A673 (cell line): ENCODE measurements around the gene TECPR2. TPM values are rescaled to one million over a fixed set of nuclear protein-coding genes. Genes with fewer than 3 reads are reported as not detected.

Experiments used
- BruUV-seq: library from RNA; stranded (reverse); fragments of 400-500 nt; replicated peaks from 2 replicates; lab custom pipeline; 2021; lab: Mats Ljungman, UMichigan
- CTCF ChIA-PET: fragments of 300-600 bp; sonication (Branson Sonifier 250); formaldehyde crosslinking; loops from one replicate; lab custom pipeline; 2022; ENCODE audit warnings: antibody characterized with exemption; lab: Charles Lee
- POLR2A ChIA-PET: fragments of 300-600 bp; sonication (Branson Sonifier 250); formaldehyde crosslinking; loops from one replicate; lab custom pipeline; 2022; ENCODE audit warnings: antibody characterized with exemption; ENCODE audit not compliant: low non-redundant PET; lab: Charles Lee
- DNase-seq: peaks from one replicate; pipeline ENCODE4 v3.0.0-alpha.2; 2015; ENCODE audit warnings: low spot score
- H3K27ac ChIP-seq: fragments of 200-600 bp; sonication (generic); 2 replicates; pipeline ENCODE4 v1.5.1; 2016; ENCODE audit warnings: mixed run types, low read depth, mild to moderate bottlenecking, mixed read lengths, antibody characterized with exemption, low read length; ENCODE audit not compliant: poor library complexity, severe bottlenecking
- H3K27me3 ChIP-seq: fragments of 200-600 bp; sonication (generic); replicated peaks from 2 replicates; pipeline ENCODE4 v1.6.1; 2017; ENCODE audit warnings: mixed run types, low read depth, mild to moderate bottlenecking, mixed read lengths, antibody characterized with exemption, low read length; ENCODE audit not compliant: insufficient read depth, poor library complexity
- H3K36me3 ChIP-seq: fragments of 200-600 bp; sonication (generic); 2 replicates; pipeline ENCODE4 v1.6.1; 2016; ENCODE audit warnings: mixed run types, mild to moderate bottlenecking, mixed read lengths, antibody characterized with exemption, low read length; ENCODE audit not compliant: insufficient read depth, poor library complexity, severe bottlenecking
- H3K4me1 ChIP-seq: fragments of 200-600 bp; sonication (generic); 2 replicates; pipeline ENCODE4 v1.6.1; 2017; ENCODE audit warnings: mixed run types, mild to moderate bottlenecking, mixed read lengths, antibody characterized with exemption, low read length; ENCODE audit not compliant: insufficient read depth, poor library complexity, severe bottlenecking
- H3K4me3 ChIP-seq: fragments of 200-600 bp; sonication (generic); 2 replicates; pipeline ENCODE4 v1.5.1; 2016; ENCODE audit warnings: low read depth, mixed run types, mild to moderate bottlenecking, mixed read lengths, low read length; ENCODE audit not compliant: poor library complexity, severe bottlenecking
- H3K9me3 ChIP-seq: fragments of 200-600 bp; sonication (generic); 2 replicates; pipeline ENCODE4 v1.6.1; 2016; ENCODE audit warnings: mixed run types, low read depth, mild to moderate bottlenecking, mixed read lengths, antibody characterized with exemption, low read length; ENCODE audit not compliant: poor library complexity, severe bottlenecking
- EZH2 ChIP-seq: fragments of 200-600 bp; sonication (generic); IDR thresholded peaks from 2 replicates; pipeline ENCODE4 v1.6.1; 2017; ENCODE audit warnings: borderline replicate concordance, low read depth, mild to moderate bottlenecking, mixed read lengths, antibody characterized with exemption, low read length; ENCODE audit not compliant: poor library complexity, severe bottlenecking
- intact Hi-C: fragments of 100-400 bp; cut with micrococcal nuclease; formaldehyde crosslinking; loops from one replicate; pipeline ENCODE4 v1.10.0; 2022; ENCODE audit not compliant: unreplicated experiment
- total RNA-seq: library from RNA; stranded (reverse); gene quantifications from 2 replicates; pipeline ENCODE4 v1.2.3, GENCODE V29; 2021
- TF ChIP-seq, protein P1 (sequence below): fragments of 300-800, 200-600 bp; sonication (generic); conservative IDR thresholded peaks from 2 replicates; pipeline ENCODE4 v1.5.1; 2017; ENCODE audit warnings: low read depth, mild to moderate bottlenecking, antibody characterized with exemption, low read length, moderate library complexity, mixed read lengths

TECPR2 gene
- total RNA-seq, 1 experiment from 2014 or later: 22.1 TPM

DNA sequence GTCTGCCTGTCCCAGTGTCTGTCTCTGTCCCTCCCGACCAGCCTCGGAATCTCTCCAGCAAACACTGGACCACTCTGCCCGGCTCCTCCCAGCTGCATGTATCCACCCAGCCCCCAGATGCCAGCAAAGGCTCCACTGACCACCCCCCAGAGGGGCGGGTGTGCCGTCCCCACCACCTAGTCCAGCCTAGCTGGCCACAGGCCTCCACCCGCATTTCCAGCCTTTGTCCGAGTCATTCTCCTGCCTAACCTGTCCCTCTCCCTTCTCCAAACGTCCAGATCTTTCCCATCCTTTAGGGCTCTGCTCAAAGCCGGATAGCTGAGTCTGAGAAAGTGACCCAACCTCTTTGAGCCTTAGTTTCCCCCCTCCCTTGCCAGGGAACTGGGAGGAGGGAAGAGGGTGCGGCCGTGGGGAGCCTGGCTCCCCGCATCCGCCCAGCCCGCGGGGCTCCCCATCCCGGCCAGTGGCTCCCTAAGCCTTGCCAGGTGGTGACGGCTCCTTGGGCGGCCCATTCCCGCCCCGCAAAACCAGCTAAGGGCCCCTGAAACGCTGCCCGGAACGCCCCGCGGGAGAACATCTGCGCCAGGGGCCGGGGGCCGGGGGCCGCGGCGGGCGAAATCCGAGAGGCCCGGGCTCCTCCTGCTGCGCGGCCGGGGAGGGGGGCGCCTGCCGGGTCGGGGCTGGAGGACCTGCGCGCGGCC lies 181.5 kb downstream of the TECPR2 start:
- H3K4me1 ChIP-seq: peaks cover 68% of the 10 kb centered on the region
- peak overlapping the region; percentile 50 for H3K27ac ChIP-seq
- no peaks in the 10 kb centered on the region for H3K36me3 ChIP-seq
- H3K9me3 ChIP-seq: no peaks in the 10 kb centered on the region
- no TSS peak for BruUV-seq
- TF ChIP-seq, protein P1, sequence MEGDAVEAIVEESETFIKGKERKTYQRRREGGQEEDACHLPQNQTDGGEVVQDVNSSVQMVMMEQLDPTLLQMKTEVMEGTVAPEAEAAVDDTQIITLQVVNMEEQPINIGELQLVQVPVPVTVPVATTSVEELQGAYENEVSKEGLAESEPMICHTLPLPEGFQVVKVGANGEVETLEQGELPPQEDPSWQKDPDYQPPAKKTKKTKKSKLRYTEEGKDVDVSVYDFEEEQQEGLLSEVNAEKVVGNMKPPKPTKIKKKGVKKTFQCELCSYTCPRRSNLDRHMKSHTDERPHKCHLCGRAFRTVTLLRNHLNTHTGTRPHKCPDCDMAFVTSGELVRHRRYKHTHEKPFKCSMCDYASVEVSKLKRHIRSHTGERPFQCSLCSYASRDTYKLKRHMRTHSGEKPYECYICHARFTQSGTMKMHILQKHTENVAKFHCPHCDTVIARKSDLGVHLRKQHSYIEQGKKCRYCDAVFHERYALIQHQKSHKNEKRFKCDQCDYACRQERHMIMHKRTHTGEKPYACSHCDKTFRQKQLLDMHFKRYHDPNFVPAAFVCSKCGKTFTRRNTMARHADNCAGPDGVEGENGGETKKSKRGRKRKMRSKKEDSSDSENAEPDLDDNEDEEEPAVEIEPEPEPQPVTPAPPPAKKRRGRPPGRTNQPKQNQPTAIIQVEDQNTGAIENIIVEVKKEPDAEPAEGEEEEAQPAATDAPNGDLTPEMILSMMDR: no peak
- no peak for TF ChIP-seq EZH2
- DNase-seq: no peak
- H3K27me3 ChIP-seq: no peaks in the 10 kb centered on the region
- H3K4me3 ChIP-seq: no peak overlapping the region
- ChIA-PET CTCF (no interaction called here), POLR2A (no interaction called here)
- intact Hi-C loops: loop anchor here (5.0 kb wide), 1 partner anchor 48 kb away; the partner anchor contains the start of gene RCOR1

DNA sequence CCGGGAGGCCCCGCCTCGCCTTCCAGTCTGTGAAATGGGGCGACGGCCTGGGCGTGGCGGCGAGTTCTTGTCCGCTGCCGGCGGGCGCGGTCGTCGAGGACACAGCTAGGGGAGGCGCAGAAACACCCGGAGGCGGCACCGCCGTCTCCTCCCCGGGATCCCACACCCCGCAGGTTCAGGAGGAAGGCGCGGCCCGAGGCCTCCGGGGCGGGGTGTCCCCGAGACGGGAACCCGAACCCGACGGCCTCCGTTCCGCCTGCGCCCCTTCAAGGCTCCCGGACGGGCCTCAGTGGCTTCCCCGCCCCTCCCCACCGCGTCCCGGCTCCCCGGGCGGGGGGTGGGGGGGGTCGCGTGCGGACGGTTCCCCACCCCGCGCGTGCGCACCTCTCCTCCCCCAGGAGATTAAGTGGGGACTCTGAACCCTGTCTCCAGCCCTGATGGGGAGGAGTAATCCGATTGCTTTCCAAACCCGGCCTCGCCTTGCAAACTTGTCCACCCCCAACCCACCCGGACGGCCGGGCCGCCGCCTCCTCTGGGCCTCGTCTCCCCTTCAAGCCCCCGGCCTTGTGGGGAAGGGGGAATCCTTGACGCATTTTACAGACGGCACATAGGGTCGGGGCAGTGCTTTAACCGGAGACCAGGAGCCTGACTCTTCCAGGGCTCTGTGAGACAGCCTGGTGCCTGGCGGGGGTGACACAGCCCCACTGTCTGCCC lies 182.2 kb downstream of the TECPR2 start:
- no peak overlapping the region for H3K4me3 ChIP-seq
- no peaks in the 10 kb centered on the region for H3K27me3 ChIP-seq
- ChIA-PET CTCF (no interaction called here), POLR2A (no interaction called here)
- no peak for TF ChIP-seq EZH2
- TF ChIP-seq, protein P1: no peak
- peaks cover 61% of the 10 kb centered on the region for H3K4me1 ChIP-seq
- no peak for DNase-seq
- BruUV-seq: no TSS peak
- intact Hi-C loops: loop anchor here (5.0 kb wide), 1 partner anchor 47 kb away; the partner anchor contains the start of gene RCOR1
- H3K36me3 ChIP-seq: no peaks in the 10 kb centered on the region
- H3K27ac ChIP-seq: peak overlapping the region; percentile 91
- no peaks in the 10 kb centered on the region for H3K9me3 ChIP-seq

DNA sequence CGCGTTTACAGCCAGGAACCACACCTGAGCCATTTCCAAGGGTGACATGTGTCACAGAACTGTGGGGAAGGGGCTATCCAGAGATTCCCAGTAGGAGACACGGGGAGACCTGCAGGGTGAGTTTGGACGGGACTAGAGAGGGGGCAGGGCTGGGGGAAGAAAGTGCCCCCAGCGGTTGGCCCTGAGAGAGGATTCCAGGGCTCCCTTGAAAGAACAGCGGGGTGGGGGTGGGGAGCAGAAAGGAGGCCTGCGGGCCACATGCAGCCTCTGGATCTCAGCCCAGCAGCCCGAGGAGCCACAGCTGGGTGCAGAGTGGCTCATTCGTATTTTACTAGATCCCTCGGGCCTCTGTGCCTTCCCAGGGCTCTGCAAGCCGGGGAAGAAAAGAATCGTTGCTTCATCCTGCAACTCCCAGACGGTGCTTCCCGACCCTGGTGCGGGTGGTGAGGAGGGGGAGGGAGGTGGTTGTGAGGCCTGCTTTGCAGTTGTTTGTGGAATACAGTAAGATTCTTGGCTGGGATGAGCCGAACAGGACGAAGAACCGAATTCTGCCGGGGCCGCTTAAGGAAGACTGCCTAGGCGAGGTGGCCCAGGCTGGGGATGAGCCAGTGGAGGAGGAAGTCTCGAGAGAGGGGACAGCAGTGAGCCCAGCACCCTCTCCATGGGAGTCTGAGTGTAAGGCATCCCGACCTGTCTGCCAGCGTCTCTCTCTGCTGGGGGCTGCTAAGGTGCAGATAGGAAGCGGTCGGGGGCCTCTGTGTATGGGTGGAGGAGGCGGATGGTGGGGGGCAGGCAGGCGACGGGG lies 182.9 kb downstream of the TECPR2 start:
- BruUV-seq: no TSS peak
- no peaks in the 10 kb centered on the region for H3K36me3 ChIP-seq
- TF ChIP-seq, protein P1: peak; percentile 47
- no peak for TF ChIP-seq EZH2
- H3K4me3 ChIP-seq: peak overlapping the region; percentile 12
- peak overlapping the region; percentile 91 for H3K27ac ChIP-seq
- intact Hi-C loops: no loop called here
- H3K4me1 ChIP-seq: peaks cover 54% of the 10 kb centered on the region
- DNase-seq: peak; percentile 92
- CTCF ChIA-PET: no interaction called here
- POLR2A ChIA-PET: no interaction called here
- no peaks in the 10 kb centered on the region for H3K9me3 ChIP-seq
- H3K27me3 ChIP-seq: no peaks in the 10 kb centered on the region
